GM12872 (cell line): ENCODE data around the gene ZNFX1.

Experiments used
- TF ChIP-seq, protein P1 (sequence below): IDR thresholded peaks from 3 replicates; pipeline ENCODE4 v1.5.1; 2011; ENCODE audit warnings: low read depth, mild to moderate bottlenecking, low read length, moderate library complexity; ENCODE audit not compliant: insufficient read depth

Gene ZNFX1

GRCh38 chr20:49288784-49289696 lies 11.2 kb upstream of the ZNFX1 start:
- TF ChIP-seq, protein P1, sequence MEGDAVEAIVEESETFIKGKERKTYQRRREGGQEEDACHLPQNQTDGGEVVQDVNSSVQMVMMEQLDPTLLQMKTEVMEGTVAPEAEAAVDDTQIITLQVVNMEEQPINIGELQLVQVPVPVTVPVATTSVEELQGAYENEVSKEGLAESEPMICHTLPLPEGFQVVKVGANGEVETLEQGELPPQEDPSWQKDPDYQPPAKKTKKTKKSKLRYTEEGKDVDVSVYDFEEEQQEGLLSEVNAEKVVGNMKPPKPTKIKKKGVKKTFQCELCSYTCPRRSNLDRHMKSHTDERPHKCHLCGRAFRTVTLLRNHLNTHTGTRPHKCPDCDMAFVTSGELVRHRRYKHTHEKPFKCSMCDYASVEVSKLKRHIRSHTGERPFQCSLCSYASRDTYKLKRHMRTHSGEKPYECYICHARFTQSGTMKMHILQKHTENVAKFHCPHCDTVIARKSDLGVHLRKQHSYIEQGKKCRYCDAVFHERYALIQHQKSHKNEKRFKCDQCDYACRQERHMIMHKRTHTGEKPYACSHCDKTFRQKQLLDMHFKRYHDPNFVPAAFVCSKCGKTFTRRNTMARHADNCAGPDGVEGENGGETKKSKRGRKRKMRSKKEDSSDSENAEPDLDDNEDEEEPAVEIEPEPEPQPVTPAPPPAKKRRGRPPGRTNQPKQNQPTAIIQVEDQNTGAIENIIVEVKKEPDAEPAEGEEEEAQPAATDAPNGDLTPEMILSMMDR = no peak

GRCh38 chr20:49288250-49288751 lies 10.4 kb upstream of the ZNFX1 start:
- TF ChIP-seq, protein P1 = no peak

GRCh38 chr20:49287555-49288249 lies 9.8 kb upstream of the ZNFX1 start:
- TF ChIP-seq, protein P1 = no peak

DNA sequence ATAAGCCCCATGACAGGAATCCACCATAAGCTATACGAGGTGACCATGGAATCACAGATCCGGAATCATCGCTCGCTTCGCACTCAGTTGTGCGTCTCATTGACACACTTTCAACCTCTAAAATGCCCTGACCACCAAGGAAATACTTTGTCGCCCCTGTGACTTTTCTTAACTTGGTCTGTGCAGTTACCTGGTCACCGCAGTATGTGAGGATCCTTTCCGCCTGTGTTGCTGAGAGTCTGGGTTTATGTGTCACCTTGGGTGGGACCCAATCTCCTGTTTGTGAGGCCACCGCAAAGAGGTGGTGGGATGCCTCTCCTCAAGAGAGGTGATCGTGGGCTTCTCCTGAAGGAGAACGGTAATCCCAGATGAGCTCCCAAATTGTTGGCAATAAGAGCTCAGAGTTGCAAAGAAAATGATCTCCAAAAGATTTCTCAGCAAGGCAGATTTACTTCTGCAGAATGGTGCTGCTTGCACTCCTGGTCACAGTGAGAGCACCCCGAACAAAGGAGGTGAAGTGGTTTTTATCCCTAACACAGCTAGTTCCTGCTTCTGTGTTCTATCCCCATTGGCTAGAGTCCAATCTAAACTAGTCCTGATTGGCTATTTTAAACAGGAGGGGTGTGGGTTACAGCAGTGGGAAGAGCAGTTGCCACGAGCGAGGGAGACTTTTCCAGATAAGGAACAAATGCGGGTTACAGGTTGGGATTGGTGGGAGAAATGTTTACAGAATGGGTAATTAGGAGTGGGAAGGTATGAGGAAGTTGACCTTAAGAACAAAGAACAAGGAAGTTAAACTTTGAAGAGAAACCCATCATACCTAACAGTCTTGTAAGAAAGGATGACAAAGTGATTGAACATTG lies 9.1 kb upstream of the ZNFX1 start:
- TF ChIP-seq, protein P1 = no peak

GRCh38 chr20:49285813-49286494 lies 8.1 kb upstream of the ZNFX1 start:
- TF ChIP-seq, protein P1 = no peak

GRCh38 chr20:49285233-49285668 lies 7.4 kb upstream of the ZNFX1 start:
- TF ChIP-seq, protein P1 = no peak
